ENCODE data around the gene B4GALNT4.

GRCh38 chr11:429931-430456, 60.7 kb downstream of the B4GALNT4 start:
- TF ChIP-seq CTCF (IDR thresholded peaks at IDR 0.05) (no peak), POLR2A (IDR thresholded peaks at IDR 0.05) (no peak)
